OCI-LY3 (cell line): ENCODE data around the gene NMBR.
"Not testable (repeated sequence)": the region's sequence is repeated elsewhere in the genome, so short reads cannot be mapped to it uniquely, and the experiment has no call there.

Source experiments
- H2AFZ ChIP-seq: fragments of 200-600, 300-600 bp; shearing (Covaris generic); 2 replicates; pipeline ENCODE4 v1.6.0; 2014; ENCODE audit warnings: antibody characterized with exemption, low read depth, low read length
- H3K27ac ChIP-seq: fragments of 200-600, 300-600 bp; sonication (generic); 2 replicates; pipeline ENCODE4 v1.5.1; 2014; ENCODE audit warnings: mild to moderate bottlenecking, low read length, moderate library complexity, mixed read lengths
- H3K27me3 ChIP-seq: fragments of 200-600, 300-600 bp; sonication (generic); 2 replicates; pipeline ENCODE4 v1.6.1; 2014; ENCODE audit warnings: low read depth, low read length, mixed read lengths
- H3K36me3 ChIP-seq: fragments of 200-600, 300-600 bp; sonication (generic); replicated peaks from 2 replicates; pipeline ENCODE3; 2014; ENCODE audit warnings: low read depth, low read length, mixed read lengths
- H3K4me1 ChIP-seq: fragments of 300-600, 200-600 bp; sonication (generic); 2 replicates; pipeline ENCODE4 v1.6.1; 2014; ENCODE audit warnings: low read length, mixed read lengths
- H3K4me2 ChIP-seq: fragments of 200-600, 300-600 bp; sonication (generic); 2 replicates; pipeline ENCODE4 v1.6.1; 2014; ENCODE audit warnings: low read length, mixed read lengths
- H3K4me3 ChIP-seq: fragments of 300-600, 200-600 bp; sonication (generic); 2 replicates; pipeline ENCODE4 v1.5.1; 2014; ENCODE audit warnings: antibody characterized with exemption, mild to moderate bottlenecking, low read length, moderate library complexity
- H3K79me2 ChIP-seq: fragments of 300-600, 200-600 bp; shearing (Covaris generic); 2 replicates; pipeline ENCODE4 v1.6.1; 2014; ENCODE audit warnings: mild to moderate bottlenecking, low read length, mixed read lengths
- H3K9ac ChIP-seq: fragments of 300-600, 200-600 bp; shearing (Covaris generic); 2 replicates; pipeline ENCODE4 v1.6.0; 2014; ENCODE audit warnings: mild to moderate bottlenecking, low read length, moderate library complexity
- H3K9me3 ChIP-seq: fragments of 200-600, 300-600 bp; shearing (Covaris generic); 2 replicates; pipeline ENCODE4 v1.6.1; 2014; ENCODE audit warnings: low read length, mixed read lengths; ENCODE audit not compliant: insufficient read depth
- H4K20me1 ChIP-seq: fragments of 200-600, 300-600 bp; sonication (generic); 2 replicates; pipeline ENCODE4 v1.6.1; 2016; ENCODE audit warnings: low read length, mixed read lengths; ENCODE audit not compliant: insufficient read depth
- CTCF ChIP-seq: fragments of 200-600, 300-600 bp; sonication (generic); IDR thresholded peaks from 2 replicates; pipeline ENCODE4 v1.5.1; 2014; ENCODE audit warnings: antibody characterized with exemption, low read length, low read depth
- EZH2phosphoT487 ChIP-seq: fragments of 200-600 bp; shearing (Covaris generic); IDR thresholded peaks from 2 replicates; pipeline ENCODE4 v1.6.1; 2018; ENCODE audit warnings: antibody characterized with exemption, mixed run types, low read depth

The NMBR gene

GRCh38 chr6:142167486-142167885, 20.6 kb upstream of the NMBR start:
- Histone ChIP-seq H3K36me3 (peaks cover 2% of the 10 kb centered on the region), H2AFZ (no peak overlapping the region), H3K4me2 (no peak overlapping the region), H3K4me3 (no peak overlapping the region), H3K27me3 (no peaks in the 10 kb centered on the region), H3K4me1 (no peaks in the 10 kb centered on the region), H3K9me3 (no peaks in the 10 kb centered on the region), H3K27ac (no peak overlapping the region), H4K20me1 (peaks cover 5% of the 10 kb centered on the region), H3K79me2 (peaks cover 25% of the 10 kb centered on the region), H3K9ac (no peak overlapping the region)
- TF ChIP-seq EZH2phosphoT487 (no peak), CTCF (no peak)

GRCh38 chr6:142167071-142167470, 20.1 kb upstream of the NMBR start:
- Histone ChIP-seq H3K9me3 (no peaks in the 10 kb centered on the region), H3K27me3 (no peaks in the 10 kb centered on the region)

DNA sequence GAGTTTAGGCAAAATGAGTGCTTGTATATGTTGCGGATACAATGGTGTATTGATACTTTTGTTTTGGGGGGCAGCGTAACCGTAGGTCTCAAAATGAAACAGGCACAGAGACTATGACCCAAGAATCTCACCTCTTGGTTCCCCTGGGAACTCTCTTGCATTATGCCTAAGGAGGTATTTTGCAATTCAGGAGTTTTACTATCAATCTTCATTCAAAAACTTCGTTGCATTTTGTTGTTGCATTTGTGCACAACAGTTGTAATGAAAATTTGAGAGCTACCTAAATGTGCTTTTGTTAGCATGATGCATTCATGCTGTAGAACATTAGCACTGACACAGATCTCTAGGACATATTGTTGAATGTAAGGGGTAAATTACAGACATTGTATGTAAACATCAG, 18.3 kb upstream of the NMBR start:
- Histone ChIP-seq H3K4me2 (no peak overlapping the region), H3K79me2 (peaks cover 42% of the 10 kb centered on the region), H3K36me3 (no peaks in the 10 kb centered on the region)

More at GRCh38 chr6:142167071-142167470, 20.1 kb upstream of the NMBR start:
- Histone ChIP-seq H3K79me2 (peaks cover 29% of the 10 kb centered on the region), H3K4me2 (no peak overlapping the region), H3K36me3 (peaks cover 2% of the 10 kb centered on the region), H3K9ac (no peak overlapping the region), H3K27ac (no peak overlapping the region), H3K4me1 (no peaks in the 10 kb centered on the region), H2AFZ (no peak overlapping the region), H4K20me1 (peaks cover 7% of the 10 kb centered on the region), H3K4me3 (no peak overlapping the region)
- TF ChIP-seq EZH2phosphoT487, result no peak
- TF ChIP-seq CTCF, result no peak

GRCh38 chr6:142162780-142163179, 15.9 kb upstream of the NMBR start:
- Histone ChIP-seq H2AFZ (no peak overlapping the region), H3K27me3 (no peaks in the 10 kb centered on the region), H3K4me3 (no peak overlapping the region), H3K9ac (no peak overlapping the region), H3K79me2 (peaks cover 52% of the 10 kb centered on the region), H3K4me1 (no peaks in the 10 kb centered on the region), H4K20me1 (peaks cover 16% of the 10 kb centered on the region), H3K4me2 (no peak overlapping the region), H3K36me3 (no peaks in the 10 kb centered on the region), H3K27ac (no peak overlapping the region), H3K9me3 (no peaks in the 10 kb centered on the region)
- TF ChIP-seq CTCF (no peak), EZH2phosphoT487 (no peak)

More for the DNA sequence above, 18.3 kb upstream of the NMBR start:
- no peaks in the 10 kb centered on the region for H3K27me3 ChIP-seq
- H3K4me3 ChIP-seq, result no peak overlapping the region
- H2AFZ ChIP-seq, result no peak overlapping the region
- H3K4me1 ChIP-seq, result no peaks in the 10 kb centered on the region
- no peak overlapping the region for H3K27ac ChIP-seq
- H4K20me1 ChIP-seq, result peaks cover 11% of the 10 kb centered on the region
- TF ChIP-seq EZH2phosphoT487, result no peak
- no peak for TF ChIP-seq CTCF
- no peak overlapping the region for H3K9ac ChIP-seq
- H3K9me3 ChIP-seq, result no peaks in the 10 kb centered on the region

DNA sequence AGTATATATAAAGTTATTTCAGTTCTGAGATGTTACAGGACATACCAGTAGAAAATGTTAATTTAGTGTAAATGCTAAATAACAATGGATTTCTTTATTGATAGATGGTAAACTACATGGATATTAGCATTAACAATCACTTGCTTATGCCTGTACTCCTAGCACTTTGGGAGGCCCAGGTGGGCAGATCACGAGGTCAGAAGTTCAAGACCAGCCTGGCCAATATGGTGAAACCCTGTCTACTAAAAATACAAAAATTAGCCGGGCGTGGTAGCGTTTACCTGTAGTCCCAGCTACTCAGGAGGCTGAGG, 9.8 kb upstream of the NMBR start:
- not testable (repeated sequence) for H3K36me3 ChIP-seq, H3K4me2 ChIP-seq, H3K9me3 ChIP-seq, H3K4me3 ChIP-seq, H3K4me1 ChIP-seq, H2AFZ ChIP-seq, H3K27ac ChIP-seq, H3K27me3 ChIP-seq, H3K9ac ChIP-seq
- H4K20me1 ChIP-seq, result peaks cover 21% of the 10 kb centered on the region; the same call in 1 of the 2 replicates
- H3K79me2 ChIP-seq, result peaks cover 54% of the 10 kb centered on the region
